Fibroblast of mammary gland (primary cell): ENCODE results near the gene TBC1D22B.

Experiments
- DNase-seq: peaks from one replicate; pipeline ENCODE4 v3.0.0-alpha.2; 2010; ENCODE audit warnings: low read depth
- H3K4me3 ChIP-seq: 2 replicates; pipeline ENCODE4 v1.5.1; 2011; ENCODE audit warnings: low read depth, mild to moderate bottlenecking, low read length, moderate library complexity; ENCODE audit not compliant: control insufficient read depth
- TF ChIP-seq, protein P1 (sequence below): conservative IDR thresholded peaks from 2 replicates; pipeline ENCODE4 v1.5.1; 2011; ENCODE audit warnings: low read depth, low read length, inconsistent platforms; ENCODE audit not compliant: control insufficient read depth, insufficient read depth

TBC1D22B gene

DNA sequence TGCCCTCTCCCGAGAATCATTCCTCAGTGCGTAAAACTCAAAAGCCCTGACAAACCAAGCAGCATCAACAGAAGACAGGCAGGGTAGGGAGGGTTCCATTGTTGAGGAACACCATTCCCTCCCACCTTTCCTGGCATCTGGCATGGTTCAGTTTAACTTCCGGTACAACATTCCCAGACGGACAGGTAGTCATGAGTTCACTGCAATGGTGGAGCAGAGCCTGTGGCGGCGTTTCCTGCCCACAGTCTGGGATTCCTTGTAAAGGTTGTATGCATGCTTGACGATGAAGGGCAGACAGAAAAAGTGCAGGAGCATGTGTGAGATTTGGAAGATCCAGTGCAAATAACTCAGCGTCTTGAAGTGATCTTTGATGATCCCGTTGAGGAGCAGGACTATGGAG lies 45.3 kb upstream of the TBC1D22B start:
- TF ChIP-seq, protein P1, sequence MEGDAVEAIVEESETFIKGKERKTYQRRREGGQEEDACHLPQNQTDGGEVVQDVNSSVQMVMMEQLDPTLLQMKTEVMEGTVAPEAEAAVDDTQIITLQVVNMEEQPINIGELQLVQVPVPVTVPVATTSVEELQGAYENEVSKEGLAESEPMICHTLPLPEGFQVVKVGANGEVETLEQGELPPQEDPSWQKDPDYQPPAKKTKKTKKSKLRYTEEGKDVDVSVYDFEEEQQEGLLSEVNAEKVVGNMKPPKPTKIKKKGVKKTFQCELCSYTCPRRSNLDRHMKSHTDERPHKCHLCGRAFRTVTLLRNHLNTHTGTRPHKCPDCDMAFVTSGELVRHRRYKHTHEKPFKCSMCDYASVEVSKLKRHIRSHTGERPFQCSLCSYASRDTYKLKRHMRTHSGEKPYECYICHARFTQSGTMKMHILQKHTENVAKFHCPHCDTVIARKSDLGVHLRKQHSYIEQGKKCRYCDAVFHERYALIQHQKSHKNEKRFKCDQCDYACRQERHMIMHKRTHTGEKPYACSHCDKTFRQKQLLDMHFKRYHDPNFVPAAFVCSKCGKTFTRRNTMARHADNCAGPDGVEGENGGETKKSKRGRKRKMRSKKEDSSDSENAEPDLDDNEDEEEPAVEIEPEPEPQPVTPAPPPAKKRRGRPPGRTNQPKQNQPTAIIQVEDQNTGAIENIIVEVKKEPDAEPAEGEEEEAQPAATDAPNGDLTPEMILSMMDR, result no peak
- H3K4me3 ChIP-seq, result no peak overlapping the region
- DNase-seq, result no peak

GRCh38 chr6:37218061-37218460 lies 39.5 kb upstream of the TBC1D22B start:
- DNase-seq, result no peak
- TF ChIP-seq, protein P1, result no peak
- H3K4me3 ChIP-seq, result no peak overlapping the region

GRCh38 chr6:37218511-37218910 lies 39.1 kb upstream of the TBC1D22B start:
- no peak for DNase-seq
- no peak overlapping the region for H3K4me3 ChIP-seq

DNA sequence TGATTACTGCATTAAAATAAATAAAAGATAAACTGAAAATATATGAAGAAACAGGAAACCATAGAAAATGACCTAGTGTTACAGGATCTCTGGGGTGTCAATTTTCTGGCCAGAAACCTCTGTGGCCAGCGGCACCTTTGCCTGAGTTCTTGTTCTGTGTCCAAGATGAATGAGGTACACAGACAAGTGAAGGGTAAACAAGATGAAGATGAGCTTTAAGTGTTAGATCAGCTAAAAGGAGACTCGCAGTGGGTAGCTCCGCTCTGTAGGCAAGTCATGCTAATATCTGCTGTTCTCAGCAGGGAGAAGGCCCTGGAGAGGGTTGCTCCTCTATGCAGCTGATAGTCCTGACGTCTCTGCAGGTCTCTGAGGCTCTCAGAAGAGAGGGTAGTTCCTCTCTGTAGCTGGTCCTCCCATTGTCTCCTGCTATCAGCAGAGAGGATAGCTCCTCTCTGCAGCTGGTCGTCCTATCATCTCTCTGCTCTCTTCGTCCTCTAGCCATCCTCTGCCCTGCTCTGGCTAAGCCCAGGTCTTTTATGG lies 35.9 kb upstream of the TBC1D22B start:
- peak overlapping the region; percentile 61 for H3K4me3 ChIP-seq
- DNase-seq, result no peak
- TF ChIP-seq, protein P1, result no peak

More at GRCh38 chr6:37218511-37218910, 39.1 kb upstream of the TBC1D22B start:
- TF ChIP-seq, protein P1, result no peak

GRCh38 chr6:37222125-37222967 lies 35.2 kb upstream of the TBC1D22B start:
- H3K4me3 ChIP-seq, result peak overlapping the region; percentile 61
- peak; percentile 79 for DNase-seq
- TF ChIP-seq, protein P1, result no peak

DNA sequence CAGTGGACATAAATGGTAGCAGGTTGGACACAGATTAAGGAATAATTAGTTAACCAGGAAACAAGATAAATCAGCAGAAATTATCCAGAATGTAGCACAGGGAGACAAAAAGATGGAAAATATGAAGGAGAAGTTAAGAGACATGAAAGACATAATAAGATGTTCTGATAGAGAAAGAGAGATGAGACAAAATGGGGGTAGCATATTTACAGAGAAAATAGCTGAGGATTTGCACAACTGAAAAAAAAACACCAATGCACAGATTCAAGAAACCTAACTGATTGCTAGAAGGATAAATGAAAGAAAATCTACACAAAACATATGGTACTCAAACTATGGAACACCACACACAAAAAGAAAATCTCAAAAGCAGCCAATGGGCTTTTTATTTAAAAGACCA lies 34.6 kb upstream of the TBC1D22B start:
- TF ChIP-seq, protein P1, result no peak
- H3K4me3 ChIP-seq, result peak overlapping the region; percentile 61
- DNase-seq, result no peak
